KG1 (cell line): ENCODE measurements around the gene KCNMA1.
"Not testable (repeated sequence)": the region's sequence is repeated elsewhere in the genome, so short reads cannot be mapped to it uniquely, and the experiment has no call there.

ENCODE experiments used
- DNase-seq: peaks from one replicate; lab custom pipeline; 2025; lab: John Stamatoyannopoulos, UW

Gene KCNMA1

GRCh38 chr10:77637532-77638320 lies at the start of gene KCNMA1:
Gene KCNMA1, minus strand, starts transcription at chr10:77637808.
- no peak for DNase-seq

GRCh38 chr10:77686650-77687417 lies 49.2 kb upstream of the KCNMA1 start:
- DNase-seq: no peak

DNA sequence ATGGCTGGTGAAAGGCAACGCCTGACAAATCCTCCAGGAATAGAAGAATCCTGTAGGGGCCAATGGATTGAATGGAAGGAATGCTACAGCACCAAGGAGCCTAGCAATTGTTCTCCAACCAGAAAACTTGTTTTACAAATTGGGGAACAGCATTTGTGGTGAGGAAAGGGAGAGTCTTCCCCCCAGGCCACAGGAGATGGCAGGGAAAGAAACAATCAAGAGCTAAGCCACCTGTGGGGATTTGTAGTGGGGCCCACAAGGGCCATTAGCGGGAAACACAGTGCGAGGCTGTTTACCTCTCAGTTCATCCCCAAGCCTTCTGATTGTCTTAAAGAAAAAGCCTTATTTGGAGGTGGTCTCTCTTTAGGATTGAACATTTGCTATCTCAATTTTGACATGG lies 48.5 kb upstream of the KCNMA1 start:
- DNase-seq: no peak

DNA sequence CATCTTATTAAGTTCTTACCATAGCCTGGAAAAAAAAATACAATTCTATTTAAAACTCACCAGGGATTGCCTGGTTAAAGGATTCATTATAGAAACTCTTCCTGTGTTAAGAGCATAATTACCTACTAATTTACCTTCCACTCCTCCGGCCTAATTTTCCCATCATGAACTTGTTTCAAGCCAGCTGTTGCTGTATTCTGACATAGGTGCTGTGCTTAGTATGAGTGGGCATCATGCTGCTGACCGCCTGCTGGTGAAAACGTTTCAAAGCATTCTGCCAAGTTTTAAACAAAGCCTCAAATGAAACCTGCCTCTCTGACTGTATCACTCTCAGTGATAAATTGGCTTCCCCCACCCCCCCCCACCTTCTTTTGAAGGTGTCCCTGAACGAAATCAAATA lies 47.8 kb upstream of the KCNMA1 start:
- no peak for DNase-seq

- not testable (repeated sequence) for DNase-seq
Observed at GRCh38 chr10:77683088-77683432, 45.5 kb upstream of the KCNMA1 start.

GRCh38 chr10:77682393-77683087 lies 44.9 kb upstream of the KCNMA1 start:
- no peak for DNase-seq

DNA sequence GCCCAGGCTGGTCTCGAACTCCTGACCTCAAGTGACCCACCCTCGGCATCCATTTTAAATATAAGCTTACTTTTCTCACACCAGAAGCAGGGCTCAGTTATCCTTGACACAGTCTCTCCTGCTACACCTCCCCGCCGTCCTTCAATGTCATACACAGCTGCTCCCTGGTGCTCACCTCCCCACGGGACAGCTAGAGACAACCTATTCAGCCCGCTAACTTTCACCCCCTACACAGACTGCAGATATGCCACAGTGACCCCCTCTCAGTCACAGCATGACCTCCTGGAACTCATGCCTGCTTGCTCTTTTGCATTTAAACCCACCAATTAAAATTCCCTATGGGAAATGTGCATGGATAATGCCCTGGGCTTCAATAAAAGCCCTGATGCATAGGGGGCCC lies 44.2 kb upstream of the KCNMA1 start:
- DNase-seq: no peak

- no peak for DNase-seq
Observed at GRCh38 chr10:77680811-77681210, 43.2 kb upstream of the KCNMA1 start.

DNA sequence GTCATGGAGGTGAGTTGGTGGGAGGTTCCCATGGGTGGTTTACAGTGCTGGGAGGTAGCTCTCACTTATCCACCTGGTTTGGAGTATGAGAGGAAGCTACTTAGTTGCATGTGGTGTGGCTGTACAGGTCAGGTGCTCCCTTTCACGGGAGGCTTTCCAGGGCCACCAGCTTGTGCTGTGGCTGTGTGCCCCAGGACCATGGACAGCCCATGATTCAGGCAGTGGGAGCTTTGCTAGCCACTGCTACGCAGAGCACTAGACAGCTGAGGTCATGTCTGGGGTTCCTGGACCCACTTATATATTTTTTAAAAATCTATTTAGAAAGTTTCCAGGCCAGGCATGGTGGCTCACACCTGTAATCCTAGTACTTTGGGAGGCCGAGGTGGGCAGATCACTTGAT lies 42.5 kb upstream of the KCNMA1 start:
- no peak for DNase-seq

- DNase-seq: no peak
Observed at GRCh38 chr10:77679217-77679616, 41.6 kb upstream of the KCNMA1 start.

DNA sequence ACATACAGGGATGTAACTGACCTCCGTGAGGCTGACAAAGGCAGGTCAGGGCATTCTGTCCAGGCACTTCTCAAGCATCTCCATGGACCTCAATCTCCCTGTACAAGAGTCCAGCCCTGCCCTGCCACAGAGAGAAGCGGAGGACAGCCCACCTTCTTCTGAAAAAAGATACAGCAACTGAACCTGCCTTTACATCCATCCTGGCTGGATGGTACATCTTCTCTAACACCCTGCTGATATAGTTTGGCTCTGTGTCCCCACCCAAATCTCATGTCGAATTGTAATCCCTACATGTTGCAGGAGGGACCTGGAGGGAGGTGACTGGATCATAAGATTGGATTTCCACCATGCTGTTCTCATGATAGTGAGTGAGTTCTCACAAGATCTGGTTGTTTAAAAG lies 40.5 kb upstream of the KCNMA1 start:
- no peak for DNase-seq

DNA sequence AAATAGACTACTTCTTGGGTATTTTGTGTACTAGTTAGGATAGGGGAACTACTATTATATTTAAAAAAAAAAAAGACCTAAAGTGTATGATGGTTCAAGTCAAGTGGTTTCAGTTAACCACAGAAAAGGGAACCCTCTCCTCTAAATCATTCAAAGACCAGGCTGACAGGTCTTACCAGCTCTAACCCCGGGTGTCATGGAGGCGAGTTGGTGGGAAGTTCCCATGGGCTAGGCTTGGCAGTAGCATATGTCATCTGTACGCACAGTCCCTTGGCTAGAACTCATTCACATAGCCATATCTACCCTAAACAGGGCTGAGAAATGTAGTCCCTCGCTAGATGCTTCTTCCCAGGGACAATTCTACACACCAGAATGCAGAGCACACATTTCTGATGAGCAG lies 37.7 kb upstream of the KCNMA1 start:
- DNase-seq: no peak

DNA sequence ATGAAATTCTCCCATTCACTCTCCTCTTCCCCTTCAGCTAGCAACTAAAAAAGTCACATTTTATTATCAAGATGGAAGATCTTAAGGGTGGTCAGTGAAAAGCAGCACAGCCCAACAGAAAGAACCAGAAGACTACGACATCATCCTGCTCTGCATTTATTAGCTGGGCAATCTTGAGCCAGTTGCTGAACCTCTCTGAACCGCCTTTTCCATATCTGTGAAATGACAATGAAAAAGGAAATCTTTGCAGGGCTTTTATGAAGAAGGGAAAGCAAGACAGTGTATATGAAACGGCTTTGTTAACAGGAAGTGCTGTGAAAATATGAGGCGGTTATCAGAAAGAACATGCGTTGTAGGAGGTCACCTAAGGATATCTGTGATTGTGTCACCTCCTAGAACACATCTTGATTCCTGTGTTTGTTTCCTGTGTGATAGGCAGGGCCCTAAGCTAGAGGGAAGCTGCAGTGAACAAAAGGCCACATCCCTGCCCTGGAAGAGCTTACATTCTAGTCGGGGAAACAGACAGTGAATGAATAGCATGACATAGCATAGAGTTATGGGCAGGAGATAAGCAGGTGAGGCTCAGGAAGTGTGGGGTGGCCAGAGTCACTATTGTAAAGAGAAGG lies 36.0 kb upstream of the KCNMA1 start:
- no peak for DNase-seq

GRCh38 chr10:77673101-77673500 lies 35.5 kb upstream of the KCNMA1 start:
- no peak for DNase-seq

DNA sequence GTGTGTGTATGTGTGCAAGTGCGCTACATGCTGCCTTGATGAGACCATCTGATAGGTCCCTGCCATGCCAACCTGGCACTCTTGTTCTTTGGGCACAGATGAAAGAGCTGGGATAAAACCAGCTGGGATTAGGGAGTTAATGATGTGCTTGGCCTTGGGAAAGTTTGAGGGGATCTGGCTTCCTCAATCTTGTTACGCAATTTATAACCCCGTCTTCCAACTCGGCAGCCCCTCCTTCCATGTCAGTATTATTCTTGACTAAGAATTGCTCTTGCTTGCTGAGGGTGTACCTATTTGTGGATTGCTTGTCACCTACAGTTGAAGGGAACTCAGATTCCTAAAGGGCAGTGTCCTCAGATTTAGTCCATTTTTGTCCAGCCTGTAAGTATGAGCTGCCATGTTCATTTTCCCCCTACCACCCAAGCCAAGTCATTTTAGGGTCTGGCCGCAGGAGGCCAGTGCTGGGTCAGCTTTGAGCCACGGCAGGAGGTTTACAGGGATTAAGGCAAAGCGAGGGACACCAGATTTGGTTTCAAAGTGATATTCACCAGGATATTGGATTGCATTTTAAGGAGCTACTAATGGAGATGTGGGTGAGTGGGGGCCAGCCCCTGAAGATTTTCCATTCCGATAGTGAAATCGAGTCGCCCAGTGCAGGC lies 34.1 kb upstream of the KCNMA1 start:
- no peak for DNase-seq

GRCh38 chr10:77670817-77671443 lies 33.3 kb upstream of the KCNMA1 start:
- DNase-seq: no peak

- DNase-seq: no peak
Observed at GRCh38 chr10:77669892-77670291, 32.3 kb upstream of the KCNMA1 start.

- no peak for DNase-seq
Observed at GRCh38 chr10:77667426-77668324, 30.1 kb upstream of the KCNMA1 start.

GRCh38 chr10:77666821-77667220 lies 29.2 kb upstream of the KCNMA1 start:
- no peak for DNase-seq

DNA sequence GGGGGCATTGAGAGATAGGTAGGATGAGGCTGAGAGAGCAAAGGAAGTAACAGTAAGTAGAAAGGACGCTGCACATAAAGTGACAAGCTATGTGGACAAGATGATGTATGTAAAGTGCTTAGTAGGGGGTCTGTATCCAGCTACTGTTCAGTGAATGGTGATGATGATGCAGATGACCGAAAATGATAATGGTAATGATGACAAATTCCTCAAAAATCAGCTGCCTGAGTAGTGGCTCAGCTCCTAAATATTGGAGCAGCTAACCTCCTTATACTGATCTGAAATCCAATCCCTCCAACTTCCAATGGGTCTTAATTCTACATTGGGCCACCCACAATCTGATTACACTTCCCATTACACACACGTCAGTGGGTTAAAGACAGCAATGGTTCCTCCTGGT lies 27.1 kb upstream of the KCNMA1 start:
- no peak for DNase-seq
